Hepatocyte (in vitro differentiated cells): ENCODE results near the gene GPR37L1. TPM values are rescaled to one million over a fixed set of nuclear protein-coding genes. Genes with fewer than 3 reads are reported as not detected.

Experiments
- DNase-seq: peaks from one replicate; pipeline ENCODE4 v3.0.0-alpha.2; 2016; ENCODE audit warnings: low spot score
- H2AFZ ChIP-seq: fragments of 200-600 bp; sonication (generic); 2 replicates; pipeline ENCODE4 v1.6.0; 2016; ENCODE audit warnings: antibody characterized with exemption, mild to moderate bottlenecking
- H3K27ac ChIP-seq: fragments of 200-600 bp; sonication (generic); 2 replicates; pipeline ENCODE4 v1.5.1; 2016; ENCODE audit warnings: mild to moderate bottlenecking
- H3K27me3 ChIP-seq: fragments of 200-600 bp; sonication (generic); 2 replicates; pipeline ENCODE4 v1.6.1; 2016
- H3K36me3 ChIP-seq: fragments of 200-600 bp; sonication (generic); replicated peaks from 2 replicates; pipeline ENCODE4 v1.5.1; 2016; ENCODE audit warnings: low read depth; ENCODE audit not compliant: insufficient read depth
- H3K4me1 ChIP-seq: fragments of 200-600 bp; sonication (generic); 2 replicates; pipeline ENCODE4 v1.5.1; 2016; ENCODE audit warnings: mild to moderate bottlenecking, moderate library complexity; ENCODE audit not compliant: insufficient read depth
- H3K4me2 ChIP-seq: fragments of 200-600 bp; sonication (generic); 2 replicates; pipeline ENCODE4 v1.6.0; 2016
- H3K4me3 ChIP-seq: fragments of 200-600 bp; sonication (generic); 2 replicates; pipeline ENCODE4 v1.5.1; 2016; ENCODE audit warnings: mild to moderate bottlenecking
- H3K79me2 ChIP-seq: fragments of 200-600 bp; sonication (generic); 2 replicates; pipeline ENCODE4 v1.6.0; 2017; ENCODE audit warnings: mild to moderate bottlenecking
- H3K9me2 ChIP-seq: fragments of 200-600 bp; sonication (generic); replicated peaks from 2 replicates; pipeline ENCODE4 v1.6.0; 2017; ENCODE audit warnings: mild to moderate bottlenecking; ENCODE audit not compliant: insufficient read depth
- H3K9me3 ChIP-seq: fragments of 200-600 bp; sonication (generic); 2 replicates; pipeline ENCODE4 v1.5.1; 2016; ENCODE audit warnings: low read depth, mild to moderate bottlenecking
- H4K20me1 ChIP-seq: fragments of 200-600 bp; sonication (generic); 2 replicates; pipeline ENCODE4 v1.6.0; 2016; ENCODE audit warnings: mild to moderate bottlenecking; ENCODE audit not compliant: insufficient read depth, poor library complexity, severe bottlenecking
- CTCF ChIP-seq: fragments of 200-600 bp; sonication (generic); IDR thresholded peaks from 2 replicates; pipeline ENCODE4 v1.5.1; 2016; ENCODE audit warnings: antibody characterized with exemption, mild to moderate bottlenecking; ENCODE audit not compliant: poor library complexity
- EZH2 ChIP-seq: fragments of 200-600 bp; sonication (generic); IDR thresholded peaks from 2 replicates; pipeline ENCODE4 v1.6.1; 2016; ENCODE audit warnings: antibody characterized with exemption, mild to moderate bottlenecking, borderline replicate concordance
- EZH2phosphoT487 ChIP-seq: fragments of 200-600 bp; sonication (generic); IDR thresholded peaks from one replicate; pipeline ENCODE4 v1.6.1; 2018; ENCODE audit warnings: antibody characterized with exemption, mild to moderate bottlenecking, low read depth, moderate library complexity; ENCODE audit not compliant: unreplicated experiment, severe bottlenecking
- WGBS: methylation state at CpG from one replicate; pipeline ENCODE4 v1.1.6; 2016; ENCODE audit warnings: low lambda C conversion rate; ENCODE audit errors: missing lambda C conversion rate; 5-methylcytosine and 5-hydroxymethylcytosine counted together
- polyA plus RNA-seq: library from polyadenylated mRNA; unstranded; fragments of >200 nt; fragmentation: Nextera tagmentation; extraction: Ambion mirVana; gene quantifications from 2 replicates; pipeline ENCODE4 v1.2.1, GENCODE V29; 2016
- total RNA-seq: library from RNA; depleted of rRNA; stranded (reverse); fragments of >200 nt; gene quantifications from 2 replicates; pipeline ENCODE4 v1.2.3, GENCODE V29; 2014

Gene GPR37L1
- total and polyA plus RNA-seq, 2 experiments from 2014 or later: 0.39 TPM; not detected in 1

GRCh38 chr1:202121006-202121405 is 1.7 kb upstream of the GPR37L1 start:
- H3K4me3 ChIP-seq: no peak overlapping the region
- DNase-seq: no peak
- no peak for TF ChIP-seq EZH2
- TF ChIP-seq CTCF: no peak
- no peak for TF ChIP-seq EZH2phosphoT487
- no peak overlapping the region for H3K4me2 ChIP-seq
- H3K36me3 ChIP-seq: no peaks in the 10 kb centered on the region
- H3K27ac ChIP-seq: no peak overlapping the region
- no peaks in the 10 kb centered on the region for H4K20me1 ChIP-seq
- H3K4me1 ChIP-seq: peaks cover 14% of the 10 kb centered on the region
- no peak overlapping the region for H2AFZ ChIP-seq
- H3K79me2 ChIP-seq: no peaks in the 10 kb centered on the region
- H3K9me3 ChIP-seq: no peaks in the 10 kb centered on the region
- H3K9me2 ChIP-seq: no peaks in the 10 kb centered on the region
- no peaks in the 10 kb centered on the region for H3K27me3 ChIP-seq
- WGBS: 79% methylated on average over 7 of the region's 7 CpGs

GRCh38 chr1:202123336-202123813 is 658 bp downstream of the GPR37L1 start:
- 93% methylated on average over 10 of the region's 10 CpGs for WGBS
- Histone ChIP-seq H3K4me2 (no peak overlapping the region), H2AFZ (no peak overlapping the region), H3K9me3 (no peaks in the 10 kb centered on the region), H3K27ac (no peak overlapping the region), H4K20me1 (no peaks in the 10 kb centered on the region), H3K4me3 (no peak overlapping the region), H3K9me2 (no peaks in the 10 kb centered on the region), H3K4me1 (peaks cover 9% of the 10 kb centered on the region), H3K36me3 (no peaks in the 10 kb centered on the region), H3K79me2 (no peaks in the 10 kb centered on the region), H3K27me3 (no peaks in the 10 kb centered on the region)
- DNase-seq: no peak
- TF ChIP-seq CTCF (no peak), EZH2 (no peak), EZH2phosphoT487 (no peak)

GRCh38 chr1:202124142-202124541 is 1.4 kb downstream of the GPR37L1 start:
- H2AFZ ChIP-seq: no peak overlapping the region
- H3K9me3 ChIP-seq: no peaks in the 10 kb centered on the region
- no peak for DNase-seq
- H3K9me2 ChIP-seq: no peaks in the 10 kb centered on the region
- peaks cover 4% of the 10 kb centered on the region for H3K4me1 ChIP-seq
- TF ChIP-seq EZH2phosphoT487: no peak
- TF ChIP-seq CTCF: no peak
- no peak for TF ChIP-seq EZH2
- WGBS: 83% methylated on average over 7 of the region's 7 CpGs
- no peak overlapping the region for H3K27ac ChIP-seq
- H3K79me2 ChIP-seq: no peaks in the 10 kb centered on the region
- no peaks in the 10 kb centered on the region for H3K36me3 ChIP-seq
- no peak overlapping the region for H3K4me3 ChIP-seq
- H4K20me1 ChIP-seq: no peaks in the 10 kb centered on the region
- no peaks in the 10 kb centered on the region for H3K27me3 ChIP-seq
- no peak overlapping the region for H3K4me2 ChIP-seq

- no peak for DNase-seq
- Histone ChIP-seq H2AFZ (no peak overlapping the region), H3K79me2 (no peaks in the 10 kb centered on the region), H3K27me3 (no peaks in the 10 kb centered on the region), H3K9me3 (no peaks in the 10 kb centered on the region), H3K27ac (no peak overlapping the region), H3K4me2 (no peak overlapping the region), H3K36me3 (no peaks in the 10 kb centered on the region), H3K9me2 (no peaks in the 10 kb centered on the region), H3K4me1 (peaks cover 4% of the 10 kb centered on the region), H4K20me1 (no peaks in the 10 kb centered on the region), H3K4me3 (no peak overlapping the region)
- 95% methylated on average over 8 of the region's 8 CpGs for WGBS
- TF ChIP-seq CTCF (no peak), EZH2phosphoT487 (no peak), EZH2 (no peak)
These were observed 2.9 kb downstream of the GPR37L1 start for GRCh38 chr1:202125611-202126010.
